HL-60 (cell line): ENCODE data around the gene GPC5.

Experiments used
- CTCF ChIP-seq: IDR thresholded peaks from one replicate; pipeline ENCODE4 v1.5.1; 2011; ENCODE audit warnings: low read length, control low read depth, inconsistent platforms; ENCODE audit not compliant: insufficient read depth
- POLR2AphosphoS5 ChIP-seq: IDR thresholded peaks from 2 replicates; pipeline ENCODE4 v1.6.1; 2012; ENCODE audit warnings: low read depth

- TF ChIP-seq CTCF (no peak), POLR2AphosphoS5 (no peak)
Measured at GRCh38 chr13:92312823-92313222, 914.4 kb downstream of the GPC5 start.
